ENCODE results near the gene EIF5AL1.

GRCh38 chr10:79555354-79556309, 43.3 kb downstream of the EIF5AL1 start:
- TF ChIP-seq CTCF (IDR thresholded peaks at IDR 0.05; ENCODE audit: low read depth, low read length) (no peak), EZH2phosphoT487 (IDR thresholded peaks at IDR 0.05; ENCODE audit: low read depth) (no peak)

Measured in OCI-LY3 (cell line).